Osteoblast (primary cell): ENCODE measurements around the gene TMEM204. TPM values are rescaled to one million over a fixed set of nuclear protein-coding genes. Genes with fewer than 3 reads are reported as not detected.
A peak's percentile ranks its signal among the peaks of the same experiment; 100 is the strongest.

Source experiments
- DNase-seq: peaks from one replicate; pipeline ENCODE4 v3.0.0; 2011; ENCODE audit warnings: low spot score, mixed read lengths; ENCODE audit not compliant: insufficient read length; ENCODE audit errors: missing footprints
- H2AFZ ChIP-seq: 2 replicates; pipeline ENCODE4 v1.6.0; 2011; ENCODE audit warnings: mild to moderate bottlenecking, low read length
- H3K27ac ChIP-seq: 2 replicates; pipeline ENCODE4 v1.5.1; 2011; ENCODE audit warnings: mild to moderate bottlenecking, low read depth, low read length, moderate library complexity
- H3K27me3 ChIP-seq: 2 replicates; pipeline ENCODE4 v1.6.0; 2012; ENCODE audit warnings: mild to moderate bottlenecking, control low read depth, inconsistent platforms, low read length, moderate library complexity; ENCODE audit not compliant: insufficient read depth
- H3K36me3 ChIP-seq: 2 replicates; pipeline ENCODE4 v1.5.1; 2011; ENCODE audit warnings: mild to moderate bottlenecking, low read length, control low read depth, moderate library complexity; ENCODE audit not compliant: insufficient read depth
- H3K4me1 ChIP-seq: 2 replicates; pipeline ENCODE4 v1.5.1; 2011; ENCODE audit warnings: mild to moderate bottlenecking, low read length, control low read depth, moderate library complexity; ENCODE audit not compliant: insufficient read depth
- H3K4me2 ChIP-seq: 2 replicates; pipeline ENCODE4 v1.6.0; 2011; ENCODE audit warnings: mild to moderate bottlenecking, low read length; ENCODE audit not compliant: insufficient read depth
- H3K4me3 ChIP-seq: fragments of 200-600 bp; sonication (generic); 3 replicates; pipeline ENCODE4 v1.5.1; 2012; ENCODE audit warnings: mild to moderate bottlenecking, low read length, inconsistent platforms; ENCODE audit not compliant: insufficient read depth
- H3K79me2 ChIP-seq: 2 replicates; pipeline ENCODE4 v1.6.0; 2012; ENCODE audit warnings: mild to moderate bottlenecking, low read length, control low read depth, inconsistent platforms; ENCODE audit not compliant: insufficient read depth
- H3K9me3 ChIP-seq: 2 replicates; pipeline ENCODE4 v1.5.1; 2011; ENCODE audit warnings: low read depth, low read length, control low read depth
- H4K20me1 ChIP-seq: 2 replicates; pipeline ENCODE4 v1.6.0; 2012; ENCODE audit warnings: mild to moderate bottlenecking, low read length, control low read depth; ENCODE audit not compliant: insufficient read depth
- total RNA-seq: library from RNA; depleted of rRNA; stranded (reverse); fragments of >200 nt; gene quantifications from 2 replicates; pipeline ENCODE4 v1.2.3, GENCODE V29; 2012
- TF ChIP-seq, protein P1 (sequence below): IDR thresholded peaks from 2 replicates; pipeline ENCODE4 v1.5.1; 2011; ENCODE audit warnings: mild to moderate bottlenecking, low read depth, low read length, moderate library complexity; ENCODE audit errors: extremely low read depth

TMEM204 gene
- total RNA-seq, 1 donor: 8.3 TPM

DNA sequence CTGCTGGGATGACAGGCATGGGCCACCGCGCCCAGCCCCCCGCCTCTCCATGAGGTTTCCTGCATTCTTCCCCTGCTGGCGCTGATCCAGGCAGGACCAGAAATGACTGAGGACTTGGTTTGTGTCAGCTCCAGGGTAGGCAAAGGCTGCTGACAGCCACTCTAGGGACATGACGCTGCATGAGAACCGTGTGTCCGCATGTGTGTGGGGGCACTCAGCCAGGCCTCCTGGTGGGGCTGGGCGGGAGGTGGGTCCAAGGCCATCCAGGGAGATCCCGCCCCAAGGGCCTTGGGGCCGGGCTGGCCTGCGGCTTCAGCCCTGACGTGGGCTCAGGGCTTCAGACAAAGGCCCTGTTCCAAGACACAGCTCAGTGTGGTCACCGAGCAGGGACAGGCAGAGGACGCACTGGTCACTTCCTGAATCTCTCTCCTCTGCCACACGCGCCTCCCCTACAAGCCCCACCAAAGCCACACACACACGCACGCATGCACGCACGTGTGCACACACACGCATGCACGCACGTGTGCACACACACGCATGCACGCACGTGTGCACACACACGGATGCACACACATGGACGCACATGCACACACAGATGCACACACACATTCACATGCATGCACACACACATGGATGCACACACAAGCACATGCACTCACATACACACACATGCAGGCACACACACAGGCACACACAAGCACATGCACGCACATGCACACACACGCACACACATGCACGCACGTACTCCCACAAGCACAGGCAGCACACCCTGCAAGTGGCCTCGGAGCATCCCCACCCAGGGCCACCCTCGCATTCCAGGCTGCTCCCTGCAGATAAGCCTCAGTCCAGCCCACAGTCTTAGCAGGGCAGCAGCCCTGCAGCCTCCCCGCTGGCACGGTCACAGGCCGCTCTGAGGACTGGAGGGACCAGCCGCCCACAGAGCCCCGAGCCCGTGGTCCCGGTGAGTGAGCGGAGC is 5.3 kb upstream of the TMEM204 start:
- DNase-seq: peak; percentile 91
- H3K4me2 ChIP-seq: no peak overlapping the region
- no peak overlapping the region for H3K27ac ChIP-seq
- H3K4me1 ChIP-seq: peaks cover under 1% of the 10 kb centered on the region
- no peaks in the 10 kb centered on the region for H3K9me3 ChIP-seq
- H3K36me3 ChIP-seq: no peaks in the 10 kb centered on the region
- TF ChIP-seq, protein P1, sequence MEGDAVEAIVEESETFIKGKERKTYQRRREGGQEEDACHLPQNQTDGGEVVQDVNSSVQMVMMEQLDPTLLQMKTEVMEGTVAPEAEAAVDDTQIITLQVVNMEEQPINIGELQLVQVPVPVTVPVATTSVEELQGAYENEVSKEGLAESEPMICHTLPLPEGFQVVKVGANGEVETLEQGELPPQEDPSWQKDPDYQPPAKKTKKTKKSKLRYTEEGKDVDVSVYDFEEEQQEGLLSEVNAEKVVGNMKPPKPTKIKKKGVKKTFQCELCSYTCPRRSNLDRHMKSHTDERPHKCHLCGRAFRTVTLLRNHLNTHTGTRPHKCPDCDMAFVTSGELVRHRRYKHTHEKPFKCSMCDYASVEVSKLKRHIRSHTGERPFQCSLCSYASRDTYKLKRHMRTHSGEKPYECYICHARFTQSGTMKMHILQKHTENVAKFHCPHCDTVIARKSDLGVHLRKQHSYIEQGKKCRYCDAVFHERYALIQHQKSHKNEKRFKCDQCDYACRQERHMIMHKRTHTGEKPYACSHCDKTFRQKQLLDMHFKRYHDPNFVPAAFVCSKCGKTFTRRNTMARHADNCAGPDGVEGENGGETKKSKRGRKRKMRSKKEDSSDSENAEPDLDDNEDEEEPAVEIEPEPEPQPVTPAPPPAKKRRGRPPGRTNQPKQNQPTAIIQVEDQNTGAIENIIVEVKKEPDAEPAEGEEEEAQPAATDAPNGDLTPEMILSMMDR: no peak
- no peaks in the 10 kb centered on the region for H3K79me2 ChIP-seq
- no peaks in the 10 kb centered on the region for H3K27me3 ChIP-seq
- H3K4me3 ChIP-seq: no peak overlapping the region
- H2AFZ ChIP-seq: no peak overlapping the region
- H4K20me1 ChIP-seq: no peaks in the 10 kb centered on the region

DNA sequence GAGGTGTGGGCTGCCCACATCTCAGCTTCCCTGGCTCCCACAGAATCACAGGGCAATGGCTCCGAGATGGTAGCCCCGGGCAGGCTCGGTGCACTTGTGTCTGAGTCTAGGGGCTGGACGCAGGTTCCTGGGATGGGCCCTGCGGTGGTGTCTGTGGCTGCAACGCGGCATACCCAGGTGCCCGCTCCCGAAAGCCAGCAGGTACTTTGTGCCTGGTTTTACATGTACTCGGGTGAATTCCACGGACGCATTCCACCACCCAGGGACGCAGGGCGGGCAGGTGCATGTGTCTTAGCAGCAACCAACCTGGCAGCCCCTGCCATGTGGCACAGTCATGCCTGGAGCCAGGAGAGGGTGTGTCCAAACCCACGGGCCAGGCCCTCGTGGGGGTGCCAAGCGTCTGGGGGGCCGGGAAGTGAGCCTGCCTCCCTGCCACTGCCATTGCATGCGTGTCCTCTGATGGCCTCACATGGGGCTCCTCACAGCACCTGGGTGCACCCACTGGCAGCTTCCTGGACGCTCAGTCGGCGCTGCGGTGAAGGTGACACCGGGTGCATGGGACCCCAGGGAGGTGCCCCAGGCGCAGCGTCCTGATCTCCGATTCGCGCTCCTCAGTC is 4.4 kb upstream of the TMEM204 start:
- Histone ChIP-seq H3K4me2 (no peak overlapping the region), H3K27ac (no peak overlapping the region), H3K4me3 (no peak overlapping the region), H3K4me1 (peaks cover 9% of the 10 kb centered on the region), H2AFZ (no peak overlapping the region), H4K20me1 (no peaks in the 10 kb centered on the region), H3K27me3 (no peaks in the 10 kb centered on the region), H3K9me3 (no peaks in the 10 kb centered on the region), H3K79me2 (peaks cover 3% of the 10 kb centered on the region), H3K36me3 (no peaks in the 10 kb centered on the region)
- no peak for DNase-seq
- TF ChIP-seq, protein P1: no peak

DNA sequence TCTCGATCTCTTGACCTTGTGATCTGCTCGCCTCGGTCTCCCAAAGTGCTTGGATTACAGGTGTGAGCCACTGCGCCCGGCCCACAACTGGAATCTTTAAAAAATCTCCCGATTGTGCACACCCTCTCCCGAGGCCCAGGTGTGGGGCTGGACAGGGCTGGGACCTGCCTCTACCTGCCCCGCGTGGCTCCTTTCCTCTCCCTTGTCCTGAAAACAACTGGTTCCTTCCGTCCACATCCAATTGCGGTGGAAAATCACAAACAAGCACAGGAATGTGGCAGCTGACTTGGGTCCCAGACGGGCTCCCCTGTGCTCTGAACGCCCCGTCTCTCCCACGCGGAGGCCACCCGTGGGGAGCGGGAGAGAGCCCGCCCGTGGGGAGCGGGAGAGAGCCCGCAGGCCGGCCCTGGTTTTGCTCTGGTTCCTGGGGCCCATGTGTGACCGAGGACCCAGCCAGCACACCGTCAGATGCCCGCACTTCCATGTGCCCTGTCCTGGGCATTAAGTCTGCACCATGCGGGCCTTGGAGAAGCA is 3.0 kb upstream of the TMEM204 start:
- Histone ChIP-seq H3K36me3 (no peaks in the 10 kb centered on the region), H3K4me3 (no peak overlapping the region), H3K27me3 (no peaks in the 10 kb centered on the region), H2AFZ (no peak overlapping the region), H3K4me1 (peaks cover 19% of the 10 kb centered on the region), H3K4me2 (no peak overlapping the region), H3K79me2 (peaks cover 17% of the 10 kb centered on the region), H3K27ac (no peak overlapping the region), H3K9me3 (no peaks in the 10 kb centered on the region), H4K20me1 (peaks cover 4% of the 10 kb centered on the region)
- DNase-seq: peak; percentile 80
- TF ChIP-seq, protein P1: no peak
